PC-9 (cell line): Measurements from ENCODE around the gene EVI5L. TPM values are rescaled to one million over a fixed set of nuclear protein-coding genes. Genes with fewer than 3 reads are reported as not detected.

ENCODE experiments used
- BruUV-seq: library from RNA; stranded (reverse); fragments of 400-500 nt; replicated peaks from 2 replicates; lab custom pipeline; 2021; lab: Mats Ljungman, UMichigan
- CTCF ChIA-PET: fragments of 300-600 bp; sonication (Branson Sonifier 250); formaldehyde crosslinking; loops from one replicate; lab custom pipeline; 2022; ENCODE audit warnings: antibody characterized with exemption; lab: Charles Lee
- POLR2A ChIA-PET: fragments of 300-600 bp; sonication (Branson Sonifier 250); formaldehyde crosslinking; loops from one replicate; lab custom pipeline; 2022; ENCODE audit warnings: antibody characterized with exemption; ENCODE audit not compliant: unreplicated experiment; lab: Charles Lee
- DNase-seq, 2 experiments: peaks; one replicate each; pipeline versions ENCODE4 v3.0.0 to v3.0.0-alpha.2; 2015 to 2022; ENCODE audit warnings: mixed read lengths in 1 of 2
- H2AFZ ChIP-seq: fragments of 200-600 bp; sonication (generic); 2 replicates; pipeline ENCODE4 v1.8.1; 2017; ENCODE audit warnings: antibody characterized with exemption
- H3F3A ChIP-seq: fragments of 200-600 bp; sonication (generic); 2 replicates; pipeline ENCODE4 v1.8.1; 2017; ENCODE audit warnings: antibody characterized with exemption, mild to moderate bottlenecking, low read depth; ENCODE audit not compliant: insufficient read depth
- H3K27ac ChIP-seq: fragments of 200-600 bp; sonication (generic); 2 replicates; pipeline ENCODE4 v1.6.1; 2016; ENCODE audit warnings: mixed run types
- H3K27me3 ChIP-seq: fragments of 200-600 bp; sonication (generic); 2 replicates; pipeline ENCODE4 v1.6.1; 2016; ENCODE audit warnings: low read depth, mixed run types; ENCODE audit not compliant: insufficient read depth
- H3K36me3 ChIP-seq: fragments of 200-600 bp; sonication (generic); 2 replicates; pipeline ENCODE4 v1.6.1; 2016; ENCODE audit warnings: low read depth, mixed run types
- H3K4me1 ChIP-seq: fragments of 200-600 bp; sonication (generic); replicated peaks from 2 replicates; pipeline ENCODE4 v1.6.1; 2016; ENCODE audit warnings: mixed run types; ENCODE audit not compliant: insufficient read depth
- H3K4me2 ChIP-seq: fragments of 200-600 bp; sonication (generic); 2 replicates; pipeline ENCODE4 v1.6.1; 2017; ENCODE audit warnings: mixed run types
- H3K4me3 ChIP-seq: fragments of 200-600 bp; sonication (generic); 2 replicates; pipeline ENCODE4 v1.6.1; 2016; ENCODE audit warnings: mixed run types
- H3K79me2 ChIP-seq: fragments of 200-600 bp; sonication (generic); 2 replicates; pipeline ENCODE4 v1.6.1; 2017; ENCODE audit warnings: low read depth, mixed run types
- H3K9me2 ChIP-seq: fragments of 200-600 bp; sonication (generic); 2 replicates; pipeline ENCODE4 v1.8.1; 2017; ENCODE audit warnings: mild to moderate bottlenecking; ENCODE audit not compliant: insufficient read depth
- H3K9me3 ChIP-seq: fragments of 200-600 bp; sonication (generic); 2 replicates; pipeline ENCODE4 v1.8.1; 2016; ENCODE audit warnings: low read depth; ENCODE audit not compliant: insufficient read depth
- H4K20me1 ChIP-seq: fragments of 200-600 bp; sonication (generic); 2 replicates; pipeline ENCODE4 v1.8.1; 2017; ENCODE audit not compliant: insufficient read depth
- CTCF ChIP-seq: fragments of 200-600 bp; sonication (generic); conservative IDR thresholded peaks from 2 replicates; pipeline ENCODE4 v1.6.1; 2017; ENCODE audit warnings: mixed run types, antibody characterized with exemption, mild to moderate bottlenecking, moderate library complexity
- EZH2 ChIP-seq: fragments of 200-600 bp; sonication (generic); IDR thresholded peaks from 2 replicates; pipeline ENCODE4 v1.8.0; 2017; ENCODE audit warnings: antibody characterized with exemption, low read depth
- intact Hi-C: fragments of 100-400 bp; cut with micrococcal nuclease; formaldehyde crosslinking; loops from one replicate; pipeline ENCODE4 v1.10.0; 2022; ENCODE audit not compliant: unreplicated experiment
- total RNA-seq: library from RNA; stranded (reverse); gene quantifications from 2 replicates; pipeline ENCODE4 v1.2.3, GENCODE V29; 2021

The EVI5L gene
- total RNA-seq, 1 experiment from 2014 or later, result 19.2 TPM

GRCh38 chr19:7830272-7830771 is 304 bp downstream of the EVI5L start:
- Histone ChIP-seq H3K4me1 (peaks cover 22% of the 10 kb centered on the region), H3K4me3 (peak overlapping the region; percentile 56; the same call in 1 of the 2 replicates), H3K36me3 (no peaks in the 10 kb centered on the region), H3K27ac (no peak overlapping the region), H4K20me1 (no peaks in the 10 kb centered on the region), H3K4me2 (peak overlapping the region; percentile 72), H3K9me3 (no peaks in the 10 kb centered on the region), H2AFZ (no peak overlapping the region), H3K9me2 (no peaks in the 10 kb centered on the region), H3K79me2 (peaks cover 12% of the 10 kb centered on the region), H3F3A (peaks cover 25% of the 10 kb centered on the region), H3K27me3 (peaks cover 13% of the 10 kb centered on the region; the same call in 1 of the 2 replicates)
- no peak for DNase-seq
- ChIA-PET CTCF (no interaction called here), POLR2A (no interaction called here)
- TF ChIP-seq CTCF (no peak), EZH2 (no peak)
- intact Hi-C loops, result loop anchor here (2.0 kb wide), 1 partner anchor 42 kb away; no protein-coding TSS in a partner anchor
- no TSS peak for BruUV-seq

DNA sequence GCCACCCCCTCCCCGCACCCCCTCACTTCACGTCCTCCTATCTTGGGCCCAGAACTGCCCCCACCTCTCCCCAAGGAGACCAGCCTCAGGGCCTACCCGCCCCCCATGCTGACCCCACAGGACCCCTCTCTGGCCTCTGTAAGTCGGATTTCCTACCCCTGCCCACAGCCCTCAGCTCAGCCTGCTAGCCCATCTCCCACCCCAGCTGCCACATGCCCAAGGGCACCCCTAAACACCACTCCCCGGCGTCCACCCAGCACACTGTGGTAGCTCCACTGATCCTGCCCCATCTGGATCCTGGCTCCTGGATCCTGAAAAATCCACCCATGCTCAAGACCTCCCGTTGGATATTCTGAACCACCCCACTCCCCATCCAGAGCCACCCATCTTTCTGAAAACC is 805 bp downstream of the EVI5L start:
- H3K9me2 ChIP-seq, result no peaks in the 10 kb centered on the region
- CTCF ChIA-PET, result no interaction called here
- no peaks in the 10 kb centered on the region for H4K20me1 ChIP-seq
- H3K27me3 ChIP-seq, result peaks cover 13% of the 10 kb centered on the region; the same call in 1 of the 2 replicates
- H3K79me2 ChIP-seq, result peaks cover 17% of the 10 kb centered on the region
- DNase-seq, result no peak
- peaks cover 25% of the 10 kb centered on the region for H3F3A ChIP-seq
- peak overlapping the region; percentile 72 for H3K4me2 ChIP-seq
- H2AFZ ChIP-seq, result no peak overlapping the region
- H3K4me1 ChIP-seq, result peaks cover 22% of the 10 kb centered on the region
- no TSS peak for BruUV-seq
- POLR2A ChIA-PET, result no interaction called here
- H3K4me3 ChIP-seq, result peak overlapping the region; percentile 56; the same call in 1 of the 2 replicates
- no peak overlapping the region for H3K27ac ChIP-seq
- intact Hi-C loops, result loop anchor here (2.0 kb wide), 1 partner anchor 42 kb away; no protein-coding TSS in a partner anchor
- TF ChIP-seq CTCF, result no peak
- no peak for TF ChIP-seq EZH2
- no peaks in the 10 kb centered on the region for H3K9me3 ChIP-seq
- no peaks in the 10 kb centered on the region for H3K36me3 ChIP-seq

DNA sequence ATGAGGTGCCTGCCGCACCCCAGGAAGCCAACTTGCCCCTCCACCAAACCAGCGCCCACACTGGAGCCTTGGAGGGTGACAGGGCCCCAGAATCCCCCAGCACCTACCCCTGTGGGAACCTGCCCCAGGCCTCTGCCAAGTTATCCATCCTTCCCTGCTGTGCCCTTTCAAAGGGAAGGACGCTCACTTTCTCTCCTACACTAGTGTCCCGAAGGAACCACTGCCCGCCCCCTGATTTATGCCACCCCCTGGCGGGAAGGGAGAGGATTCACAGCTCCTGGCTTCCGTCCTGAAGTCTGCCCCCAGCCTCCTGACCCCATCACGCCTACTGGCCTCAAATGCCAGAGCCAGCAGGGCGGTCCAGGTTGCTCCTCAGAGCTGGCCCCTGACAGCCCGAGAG is 1.4 kb downstream of the EVI5L start:
- no peak overlapping the region; the same call in 1 of the 2 replicates for H3K4me3 ChIP-seq
- H3K36me3 ChIP-seq, result no peaks in the 10 kb centered on the region
- ChIA-PET POLR2A (no interaction called here), CTCF (no interaction called here)
- peak overlapping the region; percentile 72 for H3K4me2 ChIP-seq
- H3K79me2 ChIP-seq, result peaks cover 23% of the 10 kb centered on the region
- no peaks in the 10 kb centered on the region for H4K20me1 ChIP-seq
- no peak overlapping the region for H2AFZ ChIP-seq
- peaks cover 25% of the 10 kb centered on the region for H3F3A ChIP-seq
- peaks cover 22% of the 10 kb centered on the region for H3K4me1 ChIP-seq
- H3K27me3 ChIP-seq, result peaks cover 13% of the 10 kb centered on the region; the same call in 1 of the 2 replicates
- TF ChIP-seq CTCF (peak; percentile 51), EZH2 (no peak)
- intact Hi-C loops, result loop anchor here (2.0 kb wide), 1 partner anchor 41 kb away; no protein-coding TSS in a partner anchor
- no peaks in the 10 kb centered on the region for H3K9me2 ChIP-seq
- H3K27ac ChIP-seq, result no peak overlapping the region
- H3K9me3 ChIP-seq, result no peaks in the 10 kb centered on the region
- DNase-seq, result no peak
- BruUV-seq, result TSS peak; percentile 34
